Uterus (tissue), 2 donors: ENCODE measurements around the gene ATXN7L1.

Source experiments
- CTCF ChIP-seq, 4 experiments: fragments of 200-600 bp in 2 of 4; fragments of 450-650 bp in 2 of 4; sonication (generic) in 2 of 4; IDR thresholded peaks; one replicate each; pipeline ENCODE4 v1.5.1; 2016 to 2019; ENCODE audit warnings: antibody characterized with exemption in 4 of 4, mild to moderate bottlenecking in 2 of 4, moderate library complexity in 1 of 4
- POLR2A ChIP-seq, 2 donors: fragments of 450-650 bp; IDR thresholded peaks; one replicate each; pipeline ENCODE4 v1.6.1; 2016; ENCODE audit warnings: antibody characterized with exemption in 2 of 2, mild to moderate bottlenecking in 1 of 2, moderate library complexity in 1 of 2

- TF ChIP-seq CTCF (IDR thresholded peaks at IDR 0.05) (no peak), POLR2A (IDR thresholded peaks at IDR 0.05) (no peak)
These were observed 100.2 kb downstream of the ATXN7L1 start for GRCh38 chr7:105776068-105776790.
